Measurements from ENCODE around the gene TMEM18. TPM values are rescaled to one million over a fixed set of nuclear protein-coding genes. Genes with fewer than 3 reads are reported as not detected.

The TMEM18 gene
- polyA plus RNA-seq, 1 of the 3 experiments (the other 2 are of a cell fraction), result 29.3 TPM

DNA sequence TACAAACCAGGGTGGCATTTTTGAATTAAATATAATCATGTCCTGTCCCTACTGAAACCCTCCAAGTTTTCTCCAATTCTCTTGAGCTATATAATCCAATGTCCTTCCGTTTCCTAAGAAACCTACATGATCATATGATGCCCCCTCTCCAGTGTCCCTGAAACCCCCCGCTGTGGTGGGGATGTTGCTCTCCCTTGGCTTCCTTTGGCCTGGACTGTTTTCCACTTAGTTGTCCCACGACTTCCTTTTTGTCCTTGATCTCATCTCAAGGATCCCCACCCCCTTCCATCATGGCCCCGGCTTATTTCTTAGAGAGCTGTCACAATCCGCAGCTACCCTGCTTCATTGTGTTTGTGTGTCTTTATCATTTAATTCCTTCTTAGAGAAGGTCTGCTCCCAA lies 43.8 kb downstream of the TMEM18 start:
- H3K4me2 ChIP-seq, result no peak overlapping the region
- no peaks in the 10 kb centered on the region; the same call in 1 of the 2 replicates for H3K9me2 ChIP-seq
- no peak overlapping the region for H3K9ac ChIP-seq
- H3K36me3 ChIP-seq (replicated peaks in 1 of 2; ENCODE audit: control insufficient read depth in 1 of 2, insufficient read depth in 2 of 2, low read length in 1 of 2), result no peaks in the 10 kb centered on the region
- DNase-seq, result no peak
- peaks cover 0 to 13% of the 10 kb centered on the region in 2 experiments; a peak in 2 of 4 replicates for H3K4me1 ChIP-seq (ENCODE audit: control insufficient read depth in 1 of 2, insufficient read depth in 2 of 2, low read depth in 1 of 2, low read length in 1 of 2)
- 43% methylated on average over 5 of the region's 5 CpGs for WGBS (ENCODE audit: low lambda C conversion rate)
- no peaks in the 10 kb centered on the region; the same call in 1 of the 2 replicates for H3K9me3 ChIP-seq
- H4K20me1 ChIP-seq (ENCODE audit: insufficient read depth), result no peaks in the 10 kb centered on the region
- no peak overlapping the region for H3K4me3 ChIP-seq (ENCODE audit: low read depth in 2 of 2, low read length in 1 of 2)
- H3K27me3 ChIP-seq (ENCODE audit: insufficient read depth), result no peaks in the 10 kb centered on the region
- POLR2A ChIA-PET, result no interaction called here
- TF ChIP-seq FOXM1 (IDR thresholded peaks at IDR 0.05; ENCODE audit: low read depth) (no peak), RAD21 (IDR thresholded peaks at IDR 0.05; ENCODE audit: low read length) (no peak), JUND (IDR thresholded peaks at IDR 0.05) (no peak), FOSL2 (IDR thresholded peaks at IDR 0.05; ENCODE audit: borderline replicate concordance, low read depth) (no peak), FOXJ3 (CRISPR knock-in tag; IDR thresholded peaks at IDR 0.05) (no peak), REST (IDR thresholded peaks at IDR 0.05; ENCODE audit: low read depth, low read length) (no peak), ELF1 (IDR thresholded peaks at IDR 0.05) (no peak), NFIC (IDR thresholded peaks at IDR 0.05; ENCODE audit: borderline replicate concordance) (no peak), EZH2phosphoT487 (IDR thresholded peaks at IDR 0.05; ENCODE audit: borderline replicate concordance, low read depth) (no peak), SMC3 (IDR thresholded peaks at IDR 0.05; ENCODE audit: low read depth, low read length) (no peak), POLR2AphosphoS5 (IDR thresholded peaks at IDR 0.05; ENCODE audit: low read depth, low read length) (no peak), MEF2A (IDR thresholded peaks at IDR 0.05; ENCODE audit: borderline replicate concordance, low read depth) (no peak)
- TF ChIP-seq, protein P1, sequence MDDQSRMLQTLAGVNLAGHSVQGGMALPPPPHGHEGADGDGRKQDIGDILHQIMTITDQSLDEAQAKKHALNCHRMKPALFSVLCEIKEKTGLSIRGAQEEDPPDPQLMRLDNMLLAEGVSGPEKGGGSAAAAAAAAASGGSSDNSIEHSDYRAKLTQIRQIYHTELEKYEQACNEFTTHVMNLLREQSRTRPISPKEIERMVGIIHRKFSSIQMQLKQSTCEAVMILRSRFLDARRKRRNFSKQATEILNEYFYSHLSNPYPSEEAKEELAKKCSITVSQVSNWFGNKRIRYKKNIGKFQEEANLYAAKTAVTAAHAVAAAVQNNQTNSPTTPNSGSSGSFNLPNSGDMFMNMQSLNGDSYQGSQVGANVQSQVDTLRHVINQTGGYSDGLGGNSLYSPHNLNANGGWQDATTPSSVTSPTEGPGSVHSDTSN (IDR thresholded peaks at IDR 0.05), result no peak
- TF ChIP-seq, protein P2, sequence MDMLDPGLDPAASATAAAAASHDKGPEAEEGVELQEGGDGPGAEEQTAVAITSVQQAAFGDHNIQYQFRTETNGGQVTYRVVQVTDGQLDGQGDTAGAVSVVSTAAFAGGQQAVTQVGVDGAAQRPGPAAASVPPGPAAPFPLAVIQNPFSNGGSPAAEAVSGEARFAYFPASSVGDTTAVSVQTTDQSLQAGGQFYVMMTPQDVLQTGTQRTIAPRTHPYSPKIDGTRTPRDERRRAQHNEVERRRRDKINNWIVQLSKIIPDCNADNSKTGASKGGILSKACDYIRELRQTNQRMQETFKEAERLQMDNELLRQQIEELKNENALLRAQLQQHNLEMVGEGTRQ (IDR thresholded peaks at IDR 0.05; ENCODE audit: borderline replicate concordance, low read depth, low read length), result no peak
- no peaks in the 10 kb centered on the region for H3F3A ChIP-seq (replicated peaks; ENCODE audit: insufficient read depth)
- H3K79me2 ChIP-seq (ENCODE audit: insufficient read depth), result no peaks in the 10 kb centered on the region
- no peak overlapping the region for H3K27ac ChIP-seq (ENCODE audit: low read depth in 2 of 2, low read length in 1 of 2)
- H2AFZ ChIP-seq (ENCODE audit: low read depth), result no peak overlapping the region
- CTCF ChIA-PET, result interaction anchor here (0.8 to 8.0 kb wide), 6 partner anchors 8 to 104 kb away, joined by 3 to 124 read pairs (median 4); no protein-coding TSS in a partner anchor

Data from SK-N-SH (cell line).